Smooth muscle cell (in vitro differentiated cells): ENCODE measurements around the gene CROCC. TPM values are rescaled to one million over a fixed set of nuclear protein-coding genes. Genes with fewer than 3 reads are reported as not detected.
A peak's percentile ranks its signal among the peaks of the same experiment; 100 is the strongest.
"Not testable (repeated sequence)": the region's sequence is repeated elsewhere in the genome, so short reads cannot be mapped to it uniquely, and the experiment has no call there.

Experiments used
- DNase-seq: peaks from one replicate; lab custom pipeline; 2025; ENCODE audit not compliant: unreplicated experiment; lab: John Stamatoyannopoulos, UW
- H2AFZ ChIP-seq: fragments of 200-600 bp; sonication (generic); 2 replicates; pipeline ENCODE4 v1.6.0; 2016; ENCODE audit warnings: antibody characterized with exemption, low read depth, mild to moderate bottlenecking
- H3F3A ChIP-seq: fragments of 200-600 bp; sonication (generic); 2 replicates; pipeline ENCODE4 v1.6.0; 2017; ENCODE audit warnings: antibody characterized with exemption, low read depth
- H3K27ac ChIP-seq: fragments of 200-600 bp; sonication (generic); 2 replicates; pipeline ENCODE4 v1.5.1; 2016; ENCODE audit warnings: low read depth, mild to moderate bottlenecking
- H3K27me3 ChIP-seq: fragments of 200-600 bp; sonication (generic); 2 replicates; pipeline ENCODE4 v1.6.1; 2016; ENCODE audit warnings: low read depth, mild to moderate bottlenecking
- H3K36me3 ChIP-seq: fragments of 200-600 bp; sonication (generic); 2 replicates; pipeline ENCODE4 v1.5.1; 2016; ENCODE audit warnings: low read depth
- H3K4me1 ChIP-seq: fragments of 200-600 bp; sonication (generic); 2 replicates; pipeline ENCODE4 v1.5.1; 2016; ENCODE audit warnings: low read depth
- H3K4me2 ChIP-seq: fragments of 200-600 bp; sonication (generic); 2 replicates; pipeline ENCODE4 v1.6.0; 2016; ENCODE audit warnings: mild to moderate bottlenecking
- H3K4me3 ChIP-seq: fragments of 200-600 bp; sonication (generic); 2 replicates; pipeline ENCODE4 v1.5.1; 2016; ENCODE audit warnings: mild to moderate bottlenecking
- H3K79me2 ChIP-seq: fragments of 200-600 bp; sonication (generic); 2 replicates; pipeline ENCODE4 v1.6.0; 2016; ENCODE audit warnings: low read depth, mild to moderate bottlenecking
- H3K9ac ChIP-seq: fragments of 200-600 bp; sonication (generic); 2 replicates; pipeline ENCODE4 v1.6.0; 2016; ENCODE audit warnings: low read depth
- H3K9me3 ChIP-seq: fragments of 200-600 bp; sonication (generic); replicated peaks from 2 replicates; pipeline ENCODE4 v1.5.1; 2016; ENCODE audit warnings: low read depth
- H4K20me1 ChIP-seq: fragments of 200-600 bp; sonication (generic); 2 replicates; pipeline ENCODE4 v1.6.0; 2016; ENCODE audit warnings: low read depth
- CTCF ChIP-seq: fragments of 200-600 bp; sonication (generic); IDR thresholded peaks from 2 replicates; pipeline ENCODE4 v1.5.1; 2017; ENCODE audit warnings: borderline replicate concordance, mild to moderate bottlenecking, antibody characterized with exemption; ENCODE audit not compliant: insufficient read depth, poor library complexity, severe bottlenecking
- WGBS: methylation state at CpG from one replicate; pipeline ENCODE4 v1.1.7; 2016; ENCODE audit warnings: low lambda C conversion rate; 5-methylcytosine and 5-hydroxymethylcytosine counted together
- polyA plus RNA-seq: library from polyadenylated mRNA; unstranded; fragments of >200 nt; fragmentation: Nextera tagmentation; extraction: Ambion mirVana; gene quantifications from 2 replicates; pipeline ENCODE4 v1.2.1, GENCODE V29; 2016
- total RNA-seq: library from RNA; depleted of rRNA; stranded (reverse); fragments of >200 nt; gene quantifications from 2 replicates; pipeline ENCODE4 v1.2.3, GENCODE V29; 2014

CROCC gene, protein sequence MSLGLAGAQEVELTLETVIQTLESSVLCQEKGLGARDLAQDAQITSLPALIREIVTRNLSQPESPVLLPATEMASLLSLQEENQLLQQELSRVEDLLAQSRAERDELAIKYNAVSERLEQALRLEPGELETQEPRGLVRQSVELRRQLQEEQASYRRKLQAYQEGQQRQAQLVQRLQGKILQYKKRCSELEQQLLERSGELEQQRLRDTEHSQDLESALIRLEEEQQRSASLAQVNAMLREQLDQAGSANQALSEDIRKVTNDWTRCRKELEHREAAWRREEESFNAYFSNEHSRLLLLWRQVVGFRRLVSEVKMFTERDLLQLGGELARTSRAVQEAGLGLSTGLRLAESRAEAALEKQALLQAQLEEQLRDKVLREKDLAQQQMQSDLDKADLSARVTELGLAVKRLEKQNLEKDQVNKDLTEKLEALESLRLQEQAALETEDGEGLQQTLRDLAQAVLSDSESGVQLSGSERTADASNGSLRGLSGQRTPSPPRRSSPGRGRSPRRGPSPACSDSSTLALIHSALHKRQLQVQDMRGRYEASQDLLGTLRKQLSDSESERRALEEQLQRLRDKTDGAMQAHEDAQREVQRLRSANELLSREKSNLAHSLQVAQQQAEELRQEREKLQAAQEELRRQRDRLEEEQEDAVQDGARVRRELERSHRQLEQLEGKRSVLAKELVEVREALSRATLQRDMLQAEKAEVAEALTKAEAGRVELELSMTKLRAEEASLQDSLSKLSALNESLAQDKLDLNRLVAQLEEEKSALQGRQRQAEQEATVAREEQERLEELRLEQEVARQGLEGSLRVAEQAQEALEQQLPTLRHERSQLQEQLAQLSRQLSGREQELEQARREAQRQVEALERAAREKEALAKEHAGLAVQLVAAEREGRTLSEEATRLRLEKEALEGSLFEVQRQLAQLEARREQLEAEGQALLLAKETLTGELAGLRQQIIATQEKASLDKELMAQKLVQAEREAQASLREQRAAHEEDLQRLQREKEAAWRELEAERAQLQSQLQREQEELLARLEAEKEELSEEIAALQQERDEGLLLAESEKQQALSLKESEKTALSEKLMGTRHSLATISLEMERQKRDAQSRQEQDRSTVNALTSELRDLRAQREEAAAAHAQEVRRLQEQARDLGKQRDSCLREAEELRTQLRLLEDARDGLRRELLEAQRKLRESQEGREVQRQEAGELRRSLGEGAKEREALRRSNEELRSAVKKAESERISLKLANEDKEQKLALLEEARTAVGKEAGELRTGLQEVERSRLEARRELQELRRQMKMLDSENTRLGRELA (N-terminal part only)
- total RNA-seq (7.8 and 24.0 TPM in 2 replicates), polyA plus RNA-seq (19.7 and 21.4 TPM in 2 replicates)

DNA sequence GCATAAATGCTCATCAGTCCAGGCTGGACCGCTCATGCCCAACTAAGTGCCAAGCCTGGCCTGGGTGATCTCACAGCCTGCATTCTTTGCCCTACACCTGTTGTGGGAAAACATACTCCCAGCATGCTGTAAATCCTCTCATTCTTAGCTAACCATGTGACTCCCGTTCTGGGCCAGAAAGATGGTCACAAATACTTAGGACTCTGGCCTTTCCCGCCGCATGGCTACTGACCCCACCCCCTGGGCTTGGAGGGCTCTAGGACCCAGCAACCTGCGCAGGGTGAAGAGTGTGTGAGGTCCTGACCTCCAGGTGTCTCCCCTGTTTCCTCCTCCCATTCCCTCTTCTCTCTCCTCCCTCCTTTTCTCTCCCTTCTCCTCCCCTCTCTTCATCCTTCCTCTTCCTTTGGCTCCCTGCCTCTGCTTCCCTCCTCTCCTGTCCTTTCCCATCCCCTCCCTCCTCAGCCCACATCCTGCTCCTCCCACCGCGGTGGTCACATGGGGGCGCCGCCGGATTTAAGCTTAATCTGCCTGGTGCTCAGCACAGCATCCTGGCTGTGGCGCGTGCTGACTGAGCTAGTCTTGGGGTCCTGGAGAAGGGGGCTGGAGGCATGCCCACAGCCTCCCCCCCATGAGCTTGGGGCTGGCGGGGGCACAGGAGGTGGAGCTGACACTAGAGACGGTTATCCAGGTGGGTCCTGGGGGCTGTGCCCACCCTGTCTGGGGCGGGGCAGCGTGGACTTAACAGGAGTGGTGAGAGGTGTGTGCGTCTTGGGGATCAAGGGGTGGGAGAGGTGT lies at the start of gene CROCC:
CROCC (plus strand) TSS at position 541 of the 795 bp plus-strand sequence; CDS start at position 629, 88 bp downstream.
- Histone ChIP-seq H3K27me3 (no peaks in the 10 kb centered on the region), H3K4me3 (no peak within 1 kb of the TSS), H3K4me1 (peaks cover 6% of the 10 kb centered on the region), H3K36me3 (no peaks in the 10 kb centered on the region), H3K79me2 (no peaks in the 10 kb centered on the region), H2AFZ (no peak within 1 kb of the TSS), H3K4me2 (peak within 1 kb of the TSS; percentile 77), H3K9ac (no peak within 1 kb of the TSS), H4K20me1 (peaks cover 13% of the 10 kb centered on the region), H3K27ac (no peak within 1 kb of the TSS), H3F3A (no peaks in the 10 kb centered on the region), H3K9me3 (no peaks in the 10 kb centered on the region)
- TF ChIP-seq CTCF = no peak
- WGBS = 14% methylated on average over 17 of the region's 17 CpGs
- DNase-seq = no peak

DNA sequence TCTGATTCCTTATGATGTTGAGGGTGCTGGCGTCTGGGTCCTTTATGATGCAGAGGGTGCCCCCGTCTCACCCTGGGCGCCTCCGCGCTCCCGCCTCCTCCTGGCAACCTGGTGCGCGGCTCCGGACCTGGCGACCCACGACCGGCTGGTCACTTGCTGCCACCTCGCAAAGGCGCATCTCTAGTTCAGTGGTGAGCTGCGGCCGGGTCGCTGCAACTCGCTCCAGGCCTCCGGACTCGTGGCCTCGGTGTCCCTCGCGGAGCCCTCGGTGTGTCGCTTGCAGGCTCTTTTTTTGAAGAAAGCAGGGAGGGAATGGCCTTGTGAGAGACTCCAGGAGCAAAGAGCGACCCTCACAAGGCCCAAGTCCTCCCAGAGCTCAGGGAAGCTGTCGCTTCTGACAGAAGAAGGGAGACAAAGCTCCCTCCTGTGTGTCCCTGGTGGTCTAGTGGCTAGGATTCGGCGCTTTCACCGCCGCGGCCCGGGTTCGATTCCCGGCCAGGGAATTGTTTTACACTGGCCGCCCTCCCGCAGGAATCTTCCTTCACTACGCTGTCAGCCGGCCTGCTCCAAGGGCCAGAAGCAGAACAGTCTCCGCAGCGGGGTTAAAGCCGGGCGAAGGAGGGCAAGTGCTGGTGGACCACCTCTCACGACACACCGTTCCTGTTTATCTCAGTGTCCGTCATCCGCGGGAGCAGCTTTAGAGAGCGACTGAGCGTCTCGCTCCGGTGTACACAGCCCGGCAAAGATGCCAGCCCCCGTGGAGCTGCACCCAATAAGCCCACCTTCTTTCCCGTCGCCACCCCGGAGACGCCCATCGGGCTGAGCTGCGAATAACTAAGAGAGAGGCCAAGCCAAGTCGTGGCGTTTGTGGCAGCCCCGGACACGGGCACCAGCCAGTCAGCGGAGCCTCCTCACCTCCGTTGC lies 49.3 kb upstream of the CROCC start:
- not testable (repeated sequence) for H3K79me2 ChIP-seq, H3K9ac ChIP-seq, H2AFZ ChIP-seq, H3K4me1 ChIP-seq, H3K36me3 ChIP-seq, H3K9me3 ChIP-seq, H3K27me3 ChIP-seq, H3K27ac ChIP-seq, H3F3A ChIP-seq, H4K20me1 ChIP-seq
- peak overlapping the region; percentile 36 for H3K4me3 ChIP-seq
- peak overlapping the region; percentile 79 for H3K4me2 ChIP-seq
- DNase-seq = peak; percentile 27
- 4% methylated on average over 60 of the region's 66 CpGs for WGBS

DNA sequence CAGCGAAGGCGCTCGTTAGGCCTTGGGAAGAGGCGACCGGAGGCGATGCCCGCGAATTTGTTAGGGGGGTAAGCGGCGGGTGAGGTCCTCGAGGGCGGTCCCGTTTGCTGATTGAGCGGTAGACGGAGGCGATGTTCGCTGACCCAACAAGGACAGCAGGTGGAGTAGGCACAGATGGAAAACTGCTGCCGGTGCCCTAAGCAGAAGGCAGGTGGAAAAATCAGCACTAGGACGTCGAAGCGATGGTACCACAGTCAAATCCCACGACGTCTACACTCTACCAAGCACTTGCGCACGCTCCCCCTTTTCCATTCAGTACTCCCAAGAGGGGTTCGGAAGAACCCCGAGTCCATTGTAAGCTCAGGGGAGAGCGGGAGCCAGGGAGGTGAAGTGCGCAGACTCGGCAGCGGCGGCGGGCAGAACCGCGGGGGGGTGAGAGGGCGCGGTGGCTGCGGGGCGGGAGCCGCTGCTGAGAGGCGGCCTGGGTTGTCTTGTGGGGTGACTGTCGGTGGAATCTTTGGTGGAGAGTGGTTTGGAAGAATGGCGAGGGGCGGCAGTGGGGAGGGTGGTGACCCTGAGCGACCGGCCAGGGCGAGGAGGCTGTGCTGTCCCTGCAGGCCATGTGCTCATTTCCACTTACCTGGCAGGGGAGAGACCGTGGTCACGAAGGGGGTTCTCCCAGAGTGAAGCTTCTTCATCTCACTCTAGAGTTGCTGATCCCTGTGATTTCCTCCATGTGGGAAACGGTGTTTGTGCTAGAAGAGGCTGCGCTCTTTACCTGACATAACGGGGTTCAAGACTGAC lies 48.5 kb upstream of the CROCC start:
- WGBS = 9% methylated on average over 34 of the region's 52 CpGs
- not testable (repeated sequence) for H3K79me2 ChIP-seq, H4K20me1 ChIP-seq, H3K27ac ChIP-seq, H3K9me3 ChIP-seq, H3K27me3 ChIP-seq, H3K4me1 ChIP-seq, H3F3A ChIP-seq, H3K9ac ChIP-seq, H2AFZ ChIP-seq, H3K36me3 ChIP-seq
- Histone ChIP-seq H3K4me2 (peak overlapping the region; percentile 79), H3K4me3 (peak overlapping the region; percentile 36)
- DNase-seq = peak; percentile 17

DNA sequence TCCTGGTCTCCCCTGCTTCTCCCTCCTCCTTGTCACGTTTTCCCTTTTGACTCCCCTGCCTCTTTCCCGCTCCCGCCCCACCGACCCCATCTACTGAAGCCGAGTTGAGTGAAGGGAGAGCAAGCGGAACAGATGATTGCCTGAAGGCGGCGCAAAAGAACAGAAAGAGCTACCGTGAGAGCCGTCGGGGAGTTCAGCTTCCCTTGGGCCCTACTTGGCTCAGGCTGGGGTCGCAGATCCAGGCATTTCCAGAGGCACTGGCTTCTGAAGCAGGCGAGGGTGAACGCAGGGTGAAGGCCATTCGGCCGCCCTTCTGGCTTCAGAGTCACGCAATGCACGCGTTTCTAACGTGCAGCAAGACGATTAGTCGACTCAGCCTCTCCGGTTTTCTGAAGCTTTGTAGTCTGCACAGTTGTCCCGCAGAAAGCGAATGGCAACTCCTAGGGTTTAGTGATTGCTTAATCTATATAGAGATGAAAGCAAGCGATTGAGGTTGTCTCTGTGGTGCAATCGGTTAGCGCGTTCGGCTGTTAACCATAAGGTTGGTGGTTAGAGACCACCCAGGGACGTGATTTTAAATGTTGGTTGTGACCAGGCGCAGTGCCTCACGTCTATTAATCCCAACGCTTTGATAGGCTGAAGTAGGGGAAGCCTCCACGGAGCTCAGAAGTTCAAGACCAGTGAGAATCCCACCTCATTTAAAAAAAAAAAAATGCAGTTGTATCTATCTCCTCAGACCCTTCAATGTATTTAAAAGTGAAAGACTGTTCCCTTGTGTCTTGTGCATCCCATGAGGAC lies 46.6 kb upstream of the CROCC start:
- not testable (repeated sequence) for DNase-seq, H3K9ac ChIP-seq, H4K20me1 ChIP-seq, H3K27ac ChIP-seq, H3F3A ChIP-seq, H2AFZ ChIP-seq, H3K4me1 ChIP-seq, H3K4me3 ChIP-seq, H3K9me3 ChIP-seq, H3K27me3 ChIP-seq, H3K36me3 ChIP-seq, H3K4me2 ChIP-seq, H3K79me2 ChIP-seq
- WGBS = 32% methylated on average over 30 of the region's 35 CpGs

DNA sequence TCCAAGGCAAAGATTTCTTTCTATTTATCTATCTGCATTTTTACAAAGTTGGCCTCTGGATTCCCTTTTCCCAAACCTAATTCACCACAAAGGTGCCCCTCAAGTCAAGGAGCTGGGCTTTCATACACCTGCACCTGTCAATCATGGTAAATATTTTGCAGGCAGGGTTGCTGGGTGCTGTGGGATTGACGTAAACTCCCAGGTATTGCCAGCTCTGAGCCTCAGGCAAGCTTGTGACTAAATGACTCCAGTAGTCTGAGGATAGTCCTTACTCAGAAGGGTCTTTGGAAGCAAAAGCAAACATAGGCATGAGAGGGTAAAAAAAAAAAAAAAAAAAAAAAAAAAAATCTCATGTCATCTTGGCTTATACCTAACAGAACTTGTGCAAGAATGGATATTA lies 40.0 kb upstream of the CROCC start:
- H3K4me3 ChIP-seq, H3K9me3 ChIP-seq: not testable (repeated sequence)
- 92% methylated on average over 1 of the region's 1 CpG for WGBS

More for the DNA sequence above, 40.0 kb upstream of the CROCC start:
- not testable (repeated sequence) for H4K20me1 ChIP-seq, H3F3A ChIP-seq, H2AFZ ChIP-seq, H3K4me1 ChIP-seq, H3K27ac ChIP-seq, H3K27me3 ChIP-seq, H3K4me2 ChIP-seq, DNase-seq, H3K79me2 ChIP-seq, H3K36me3 ChIP-seq, H3K9ac ChIP-seq
